Gastroesophageal sphincter (tissue), 4 donors: Measurements from ENCODE around the gene MACROD2. TPM values are rescaled to one million over a fixed set of nuclear protein-coding genes. Genes with fewer than 3 reads are reported as not detected.

Experiments used
- ATAC-seq: fragments of 150-250 bp; one replicate; pipeline ENCODE4 v1.9.1; 2016; ENCODE audit warnings: mild to moderate bottlenecking, moderate library complexity
- H3K27ac ChIP-seq, 4 donors: fragments of 200-600 bp; sonication (generic) in 3 of 4; 1 replicate in 3 of 4; 2 replicates in 1 of 4; pipeline ENCODE4 v1.5.1; 2016 to 2019
- H3K27me3 ChIP-seq: fragments of 200-600 bp; sonication (generic); one replicate; pipeline ENCODE4 v1.5.1; 2019
- H3K36me3 ChIP-seq, 2 donors: fragments of 200-600 bp; sonication (generic); one replicate each; pipeline ENCODE4 v1.5.1; 2019; ENCODE audit warnings: control low read depth in 1 of 2
- H3K4me1 ChIP-seq, 3 donors: fragments of 200-600 bp; sonication (generic); 1 replicate in 2 of 3; 2 replicates in 1 of 3; pipeline ENCODE4 v1.5.1; 2016 to 2019; ENCODE audit warnings: control low read depth in 2 of 3
- H3K4me3 ChIP-seq, 2 donors: fragments of 200-600 bp; sonication (generic); one replicate each; pipeline ENCODE4 v1.5.1; 2019; ENCODE audit warnings: mild to moderate bottlenecking in 1 of 2, moderate library complexity in 1 of 2
- H3K9me3 ChIP-seq, 3 donors: fragments of 200-600 bp; sonication (generic); one replicate each; pipeline ENCODE4 v1.5.1; 2017 to 2019; ENCODE audit warnings: control low read depth in 2 of 3
- CTCF ChIP-seq, 4 experiments: fragments of 200-600 bp in 2 of 4; fragments of 450-650 bp in 2 of 4; sonication (generic) in 1 of 4; IDR thresholded peaks; one replicate each; pipeline ENCODE4 v1.5.1; 2017 to 2019; ENCODE audit warnings: antibody characterized with exemption in 4 of 4, mild to moderate bottlenecking in 2 of 4, moderate library complexity in 2 of 4
- EP300 ChIP-seq: sonication (generic); formaldehyde crosslinking; IDR thresholded peaks from one replicate; pipeline ENCODE4 v1.6.1; 2017; ENCODE audit warnings: antibody characterized with exemption, mild to moderate bottlenecking
- POLR2A ChIP-seq, 2 donors: fragments of 450-650 bp; IDR thresholded peaks; one replicate each; pipeline ENCODE4 v1.6.1; 2017; ENCODE audit warnings: antibody characterized with exemption in 2 of 2, mild to moderate bottlenecking in 2 of 2, moderate library complexity in 1 of 2
- POLR2AphosphoS5 ChIP-seq: sonication (generic); formaldehyde crosslinking; IDR thresholded peaks from one replicate; pipeline ENCODE4 v1.6.1; 2017; ENCODE audit warnings: antibody characterized with exemption
- WGBS, 2 donors: methylation state at CpG; one replicate each; pipeline ENCODE4 v1.1.5; 2018; ENCODE audit warnings: low coverage in 1 of 2; 5-methylcytosine and 5-hydroxymethylcytosine counted together
- total RNA-seq, 4 donors: library from RNA; depleted of rRNA; stranded (reverse); fragments of >200 nt; gene quantifications; one replicate each; pipeline ENCODE4 v1.1.0, GENCODE V29; 2016

MACROD2 gene
- total RNA-seq, 4 donors from 2014 or later = 4.0 to 12.1 (median 7.4) TPM

- no peak for ATAC-seq
- 85% methylated on average over 1 of the region's 1 CpG; no CpG with 5 or more reads in 1 of the 2 donors for WGBS, 2 donors
- Histone ChIP-seq H3K27me3 (no peaks in the 10 kb centered on the region), H3K36me3 (no peaks in the 10 kb centered on the region), H3K27ac (no peak overlapping the region), H3K4me3 (no peak overlapping the region), H3K4me1 (no peaks in the 10 kb centered on the region), H3K9me3 (peaks cover 0 to 6% (median 0%) of the 10 kb centered on the region in 3 donors)
- no peak for TF ChIP-seq EP300
- no peak for TF ChIP-seq POLR2A (IDR thresholded peaks at IDR 0.05)
- no peak for TF ChIP-seq CTCF (IDR thresholded peaks at IDR 0.05)
- TF ChIP-seq POLR2AphosphoS5 = no peak
Observed at GRCh38 chr20:15199698-15200097, 1204.4 kb downstream of the MACROD2 start.

- Histone ChIP-seq H3K9me3 (peaks cover 0 to 6% (median 0%) of the 10 kb centered on the region in 3 donors), H3K4me1 (no peaks in the 10 kb centered on the region), H3K27me3 (no peaks in the 10 kb centered on the region), H3K4me3 (no peak overlapping the region), H3K27ac (no peak overlapping the region), H3K36me3 (no peaks in the 10 kb centered on the region)
- no peak for ATAC-seq
- 87 to 100% methylated on average over 1 of the region's 1 CpG for WGBS, 2 donors
- TF ChIP-seq CTCF (IDR thresholded peaks at IDR 0.05) (no peak), EP300 (no peak), POLR2A (IDR thresholded peaks at IDR 0.05) (no peak), POLR2AphosphoS5 (no peak)
Observed at GRCh38 chr20:15200147-15200565, 1204.8 kb downstream of the MACROD2 start.

GRCh38 chr20:15201602-15202001 lies 1206.3 kb downstream of the MACROD2 start:
- Histone ChIP-seq H3K27ac (no peak overlapping the region), H3K4me1 (no peaks in the 10 kb centered on the region), H3K27me3 (no peaks in the 10 kb centered on the region), H3K36me3 (no peaks in the 10 kb centered on the region), H3K9me3 (peaks cover 0 to 6% (median 0%) of the 10 kb centered on the region in 3 donors), H3K4me3 (no peak overlapping the region)
- 100% methylated on average over 1 of the region's 1 CpG for WGBS, 2 donors
- ATAC-seq = no peak
- TF ChIP-seq POLR2AphosphoS5 = no peak
- no peak for TF ChIP-seq POLR2A (IDR thresholded peaks at IDR 0.05)
- no peak for TF ChIP-seq CTCF (IDR thresholded peaks at IDR 0.05)
- TF ChIP-seq EP300 = no peak

- no peak for ATAC-seq
- Histone ChIP-seq H3K4me1 (no peaks in the 10 kb centered on the region), H3K27ac (no peak overlapping the region), H3K9me3 (peaks cover 0 to 14% (median 0%) of the 10 kb centered on the region in 3 donors), H3K27me3 (no peaks in the 10 kb centered on the region), H3K36me3 (no peaks in the 10 kb centered on the region), H3K4me3 (no peak overlapping the region)
- no peak for TF ChIP-seq POLR2AphosphoS5
- TF ChIP-seq POLR2A (IDR thresholded peaks at IDR 0.05) = no peak
- TF ChIP-seq CTCF (IDR thresholded peaks at IDR 0.05) = no peak
- TF ChIP-seq EP300 = no peak
- WGBS, 2 donors = 84 to 86% methylated on average over 5 of the region's 5 CpGs
Observed at GRCh38 chr20:15204234-15204633, 1208.9 kb downstream of the MACROD2 start.

GRCh38 chr20:15205028-15205427 lies 1209.7 kb downstream of the MACROD2 start:
- H3K4me1 ChIP-seq = no peaks in the 10 kb centered on the region
- ATAC-seq = no peak
- H3K9me3 ChIP-seq = peaks cover 0 to 14% (median 0%) of the 10 kb centered on the region in 3 donors
- no peaks in the 10 kb centered on the region for H3K27me3 ChIP-seq
- H3K27ac ChIP-seq = no peak overlapping the region
- H3K4me3 ChIP-seq = no peak overlapping the region
- no peaks in the 10 kb centered on the region for H3K36me3 ChIP-seq
- whole genome bisulfite sequencing, 2 donors = 60 to 74% methylated on average over 1 to 2 of the region's 2 CpGs
- TF ChIP-seq POLR2A (IDR thresholded peaks at IDR 0.05) (no peak), POLR2AphosphoS5 (no peak), EP300 (no peak), CTCF (IDR thresholded peaks at IDR 0.05) (no peak)
